Measurements from ENCODE around the gene STX4.
"Not testable (repeated sequence)": the region's sequence is repeated elsewhere in the genome, so short reads cannot be mapped to it uniquely, and the experiment has no call there.

The STX4 gene

DNA sequence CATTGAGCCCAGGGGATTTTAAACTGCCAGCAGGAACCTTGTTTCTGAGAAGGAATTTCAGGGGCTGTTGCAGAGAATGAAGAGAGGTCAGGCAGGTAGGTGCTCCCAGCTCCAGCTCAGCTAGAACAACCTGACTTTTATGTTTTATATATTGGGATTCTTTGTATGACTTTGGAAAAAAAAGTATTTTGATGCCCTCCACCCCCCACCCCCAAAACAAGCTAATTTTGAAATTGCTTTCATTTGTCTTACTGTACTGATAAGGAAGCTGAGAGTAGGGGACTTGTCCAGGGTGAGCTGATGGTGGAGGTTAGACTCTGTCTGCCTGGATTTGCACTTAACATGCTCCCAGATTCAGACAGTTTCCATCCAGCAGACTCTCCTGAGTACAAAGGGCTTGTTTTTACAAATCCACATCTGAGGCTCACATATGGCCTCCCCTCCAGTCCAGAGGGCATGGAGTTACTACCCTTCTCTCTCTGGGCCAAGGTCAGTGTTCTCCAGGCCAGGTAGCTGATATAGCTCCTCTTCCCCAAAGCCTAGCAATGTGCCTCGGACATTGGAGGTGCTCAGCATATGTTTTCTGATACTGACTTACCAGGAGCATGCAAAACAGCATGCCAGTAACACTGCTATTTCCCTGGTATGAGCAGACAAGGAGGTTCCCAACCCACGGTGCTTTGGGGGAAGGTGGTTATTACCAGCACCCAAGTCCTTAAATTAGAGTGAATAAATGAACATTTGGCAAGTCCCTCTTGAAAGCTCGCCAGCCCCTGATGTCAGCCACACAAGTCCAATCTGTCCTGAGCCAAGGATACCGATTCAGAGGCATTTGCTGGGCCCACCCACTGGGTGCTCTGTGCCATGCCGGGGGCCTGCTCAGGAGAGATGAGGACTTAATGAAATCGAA is 34.3 kb upstream of the STX4 start:
- DNase-seq (ENCODE audit: low read depth), result no peak

DNA sequence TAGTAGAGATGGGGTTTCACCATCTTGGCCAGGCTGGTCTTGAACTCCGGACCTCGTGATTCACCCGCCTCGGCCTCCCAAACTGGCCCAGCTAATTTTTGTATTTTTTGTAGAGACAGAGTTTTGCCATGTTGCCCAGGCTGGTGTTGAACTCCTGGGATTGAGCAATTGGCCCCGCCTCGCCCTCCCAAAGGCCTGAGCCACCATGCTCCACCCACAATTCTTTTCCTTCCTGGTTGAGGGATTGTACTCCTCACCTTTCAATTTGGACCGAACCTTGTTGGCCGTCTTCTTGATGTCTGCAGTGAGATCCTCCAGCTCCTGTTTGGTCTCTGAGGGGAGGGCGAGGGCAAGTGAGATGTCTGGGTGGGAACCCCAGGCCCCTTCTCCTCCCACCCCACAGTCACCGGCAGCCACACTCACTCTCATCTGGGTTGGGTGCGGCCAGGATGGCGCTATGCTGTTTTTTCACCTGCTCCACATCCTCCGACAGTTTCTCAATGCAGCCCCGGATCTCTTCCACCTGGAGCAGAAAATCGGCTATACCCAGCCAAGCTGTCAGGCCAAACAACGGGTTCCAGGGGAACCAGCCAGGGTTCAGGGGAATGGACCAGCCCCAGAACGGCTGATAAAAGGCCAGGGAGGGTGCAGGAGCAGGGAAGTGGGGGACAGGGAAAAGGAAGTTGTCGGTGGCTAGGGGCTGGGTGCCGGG is 32.5 kb upstream of the STX4 start:
- no peak for DNase-seq (ENCODE audit: low read depth)

DNA sequence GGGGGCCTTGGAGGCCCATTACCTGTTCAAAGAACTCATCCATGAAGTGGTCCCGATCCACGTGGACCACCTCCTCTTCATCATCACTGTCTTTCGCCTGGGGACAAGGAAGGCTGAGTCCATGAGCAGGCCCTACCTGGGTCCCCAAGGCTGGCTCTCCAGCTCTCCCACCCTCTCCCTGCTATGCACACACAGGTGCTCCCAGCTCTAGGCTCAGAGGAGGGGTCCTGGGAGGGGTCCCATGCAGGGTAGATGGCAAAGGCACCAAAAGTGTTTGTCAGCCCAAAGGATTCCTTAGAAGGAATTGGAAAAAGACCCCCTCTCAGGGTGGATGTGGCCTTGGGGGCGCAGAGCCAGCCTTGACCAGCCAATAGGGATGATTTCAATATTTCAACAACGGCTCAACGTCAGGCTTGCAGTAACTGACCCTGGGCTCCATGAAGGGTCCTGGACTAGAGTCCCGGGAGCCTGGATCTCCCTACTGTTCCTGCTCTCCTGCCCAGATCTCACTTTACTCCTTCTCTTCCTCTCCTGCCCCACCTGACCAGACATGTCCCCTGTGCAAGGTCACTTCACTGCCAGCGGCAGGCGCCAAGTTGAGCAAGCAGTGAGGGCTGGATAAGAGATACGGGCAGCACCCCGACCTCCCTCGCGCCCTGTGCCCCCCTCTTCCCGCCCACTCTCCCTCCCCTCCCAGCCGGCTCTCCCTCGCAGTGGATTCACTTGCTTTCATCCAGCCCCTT is 31.7 kb upstream of the STX4 start:
- DNase-seq (ENCODE audit: low read depth), result no peak

DNA sequence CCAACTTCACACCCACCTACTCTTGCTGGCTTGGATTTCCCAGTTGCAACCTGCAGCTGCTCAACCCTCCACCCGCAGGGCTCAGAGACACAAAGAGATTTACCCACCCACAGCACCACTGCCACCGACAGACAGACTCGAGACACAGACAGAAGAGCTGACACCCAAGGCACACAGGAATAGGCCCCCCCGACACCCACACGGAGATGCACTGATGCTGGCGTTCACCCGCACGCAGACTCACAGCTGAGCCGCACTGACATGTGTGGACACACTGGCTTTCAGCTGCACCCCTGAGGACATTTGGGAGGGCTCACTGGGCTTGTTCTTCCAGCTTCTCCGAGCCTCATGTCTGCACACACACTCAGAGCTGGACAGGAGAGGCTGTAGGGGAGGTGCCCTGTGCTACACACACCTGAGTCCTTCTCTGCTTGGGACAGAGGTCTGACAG is 31.1 kb upstream of the STX4 start:
- no peak for DNase-seq (ENCODE audit: low read depth)

DNA sequence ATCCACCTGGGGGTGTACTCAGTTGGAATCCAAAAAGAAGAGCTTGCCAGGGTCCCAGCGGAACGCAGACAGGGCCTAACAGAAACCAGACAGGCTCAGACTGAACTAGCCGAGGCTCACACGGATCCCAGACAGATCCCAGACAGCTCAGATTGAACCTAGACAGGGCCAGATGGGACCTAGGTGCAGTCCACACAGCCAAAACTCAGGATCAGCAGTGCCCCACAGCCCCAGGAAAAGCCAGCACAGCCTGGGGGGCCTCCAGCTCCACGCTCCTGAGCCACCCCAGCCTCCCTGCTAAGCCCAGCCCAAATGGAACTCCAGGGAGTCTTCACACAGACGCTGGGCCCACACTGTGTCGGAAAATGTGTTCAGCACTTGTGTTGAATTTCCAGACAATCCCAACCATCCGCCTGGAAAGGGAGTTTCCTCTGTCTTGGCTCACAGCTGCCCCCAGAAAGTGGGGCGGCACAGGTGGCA is 30.5 kb upstream of the STX4 start:
- no peak for DNase-seq (ENCODE audit: low read depth)

DNA sequence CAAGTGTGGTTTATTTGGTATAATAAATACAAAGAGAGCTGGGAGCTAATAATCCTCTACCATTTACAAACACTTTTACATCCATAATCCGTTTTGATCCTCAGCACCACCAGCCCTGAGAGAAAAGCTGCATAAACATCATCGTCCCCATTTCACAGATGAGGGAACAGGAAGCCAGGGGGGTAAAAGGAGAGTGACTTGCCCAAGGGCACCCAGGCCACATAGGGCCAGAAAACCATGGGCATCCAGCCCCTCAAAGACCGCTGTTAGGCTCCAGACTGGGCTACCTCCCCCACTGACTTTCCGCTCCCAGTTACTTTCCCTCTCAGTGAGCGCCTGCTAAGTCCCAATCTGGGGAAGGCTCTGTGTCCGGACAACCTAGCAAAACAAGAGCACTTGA is 29.6 kb upstream of the STX4 start:
- DNase-seq (ENCODE audit: low read depth), result no peak

DNA sequence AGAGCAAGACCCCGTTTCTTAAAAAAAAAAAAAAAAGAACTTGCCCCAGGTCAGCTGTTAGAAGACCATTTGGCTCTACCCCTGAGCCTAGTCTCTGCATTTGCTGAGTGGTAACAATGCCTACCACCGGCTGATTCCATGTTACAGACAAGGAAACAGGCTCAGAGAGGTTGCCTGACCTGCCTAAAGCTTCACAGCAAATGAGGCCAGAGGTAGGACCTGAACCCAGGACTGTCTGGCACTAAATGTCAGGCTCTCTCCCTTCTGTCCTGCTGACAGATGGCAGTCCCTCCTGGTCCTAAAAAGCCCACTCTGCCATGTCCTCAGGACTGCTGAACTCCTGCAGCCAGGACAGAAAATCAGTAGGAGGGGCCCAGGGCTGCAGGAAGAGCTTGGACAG is 28.7 kb upstream of the STX4 start:
- no peak for DNase-seq (ENCODE audit: low read depth)

DNA sequence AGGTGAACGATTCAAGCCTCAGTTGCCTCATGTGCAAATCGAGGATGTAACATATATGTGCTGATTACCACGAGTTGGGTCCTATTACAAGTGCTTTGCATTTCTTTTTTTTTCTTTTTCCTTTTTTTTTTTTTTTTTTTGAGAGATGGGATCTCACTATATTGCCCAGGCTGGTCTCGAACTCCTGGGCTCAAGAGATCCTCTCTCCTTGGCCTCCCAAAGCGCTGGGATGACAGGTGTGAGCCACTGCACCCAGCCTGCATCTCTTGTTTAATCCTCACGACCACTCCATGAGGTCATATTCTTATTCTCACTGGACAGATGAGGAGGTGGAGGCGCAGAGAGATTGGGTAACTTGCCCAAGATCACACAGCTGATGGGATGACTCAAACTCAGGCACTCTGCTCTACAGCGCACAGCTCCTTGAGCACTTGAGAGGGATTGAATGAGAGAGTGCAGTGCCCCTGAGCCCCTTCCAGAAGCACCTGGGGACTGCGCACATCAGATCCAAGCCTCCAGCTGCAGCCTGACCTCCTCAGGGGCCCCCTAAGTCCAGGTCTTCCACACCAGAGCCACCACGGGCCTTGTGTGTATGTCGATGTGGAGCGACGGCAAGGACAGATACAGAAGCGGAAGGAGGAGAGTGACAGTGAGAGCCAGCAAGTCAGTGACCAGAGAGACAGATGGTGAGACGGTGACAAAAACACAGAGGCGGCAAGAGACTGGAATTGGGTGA is 27.8 kb upstream of the STX4 start:
- DNase-seq (ENCODE audit: low read depth), result no peak

DNA sequence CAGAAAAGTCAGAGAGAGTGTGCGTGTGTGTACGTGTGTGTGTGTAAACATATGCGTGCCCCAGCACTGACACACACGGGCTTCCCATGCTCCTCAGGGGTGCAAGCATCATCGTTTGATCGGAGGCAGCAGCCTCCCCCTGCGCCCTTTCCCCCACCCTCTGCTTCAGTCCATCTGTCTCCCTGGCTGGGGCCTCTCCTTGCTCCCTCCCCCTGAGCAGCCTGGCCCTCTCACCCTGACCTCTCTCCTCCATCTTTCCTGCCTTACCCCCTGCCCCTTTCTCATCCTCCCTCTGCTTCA is 27.3 kb upstream of the STX4 start:
- no peak for DNase-seq (ENCODE audit: low read depth)

DNA sequence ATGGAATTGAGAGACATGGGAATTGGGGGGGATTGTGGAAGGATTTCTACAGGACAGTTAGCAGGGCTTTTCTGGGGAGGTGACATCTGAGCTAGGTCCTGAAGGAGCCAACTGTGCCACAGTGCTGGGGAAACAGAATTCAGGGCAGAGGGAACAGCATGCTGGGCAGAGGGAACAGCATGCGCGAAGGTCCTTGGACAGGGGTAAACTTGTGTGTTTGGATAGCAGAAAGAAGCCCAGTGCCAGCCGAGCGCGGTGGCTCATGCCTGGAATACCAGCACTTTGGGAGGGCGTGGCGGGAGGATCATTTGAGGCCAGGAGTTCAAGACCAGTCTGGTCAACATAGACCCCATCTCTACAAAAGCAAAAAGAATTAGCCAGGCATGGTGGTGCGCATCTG is 26.8 kb upstream of the STX4 start:
- no peak for DNase-seq (ENCODE audit: low read depth)

DNA sequence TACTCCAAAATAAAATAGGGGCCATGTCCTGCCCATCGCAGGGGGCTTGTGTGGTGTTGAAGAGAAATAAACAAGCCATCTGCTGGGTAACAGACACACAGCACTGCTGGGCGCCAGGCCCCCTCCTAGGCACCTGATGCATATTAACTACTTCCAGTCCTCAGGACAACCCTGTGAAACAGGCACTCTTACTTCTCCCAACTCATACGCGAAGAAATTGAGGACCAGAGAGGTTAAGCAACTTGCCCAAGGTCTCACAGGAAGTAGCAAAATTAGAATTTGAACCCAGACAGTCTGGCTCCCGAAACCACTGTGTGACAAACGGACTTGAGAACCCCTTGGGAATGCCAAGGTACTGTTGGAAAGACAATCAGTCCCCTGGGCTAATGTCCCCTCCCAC is 25.7 kb upstream of the STX4 start:
- DNase-seq (ENCODE audit: low read depth), result no peak

DNA sequence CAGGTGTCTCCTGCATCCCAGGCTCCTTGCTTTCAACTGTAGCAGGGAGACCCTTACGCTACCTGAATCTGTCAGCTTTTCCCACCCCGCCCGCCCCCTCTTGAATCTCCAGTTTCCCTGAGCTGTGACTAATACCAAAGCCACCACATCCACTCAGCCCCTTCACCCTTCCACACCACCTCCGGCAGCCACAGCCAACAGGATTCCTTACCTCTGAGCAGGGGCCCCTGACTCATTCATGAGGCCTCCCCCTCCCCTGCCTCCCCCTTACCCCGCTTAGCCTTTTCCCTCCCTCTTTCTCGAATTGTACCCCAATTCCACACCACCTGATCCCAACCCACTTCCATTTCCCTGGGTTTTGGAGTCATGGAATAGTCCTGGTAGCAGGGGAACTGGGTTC is 25.2 kb upstream of the STX4 start:
- no peak for DNase-seq (ENCODE audit: low read depth)

DNA sequence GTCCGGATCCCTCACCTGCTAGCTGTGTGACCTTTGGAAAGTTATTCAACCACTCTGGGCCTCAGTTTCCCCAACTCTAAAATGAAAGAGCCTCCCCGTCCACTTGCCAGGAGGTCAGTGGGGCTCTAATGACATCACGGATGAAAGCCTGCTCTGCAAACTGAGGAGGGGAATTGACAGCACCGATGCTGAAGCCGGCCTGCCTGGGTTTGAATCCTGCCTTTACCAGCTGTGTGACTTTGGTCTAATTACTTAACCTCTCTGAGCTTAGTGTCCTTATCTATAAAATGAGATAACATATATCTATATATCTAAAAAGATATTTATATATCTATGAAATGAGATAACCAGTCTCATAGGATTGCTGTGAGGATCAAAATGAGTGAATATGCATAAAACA is 24.8 kb upstream of the STX4 start:
- DNase-seq (ENCODE audit: low read depth), result no peak

DNA sequence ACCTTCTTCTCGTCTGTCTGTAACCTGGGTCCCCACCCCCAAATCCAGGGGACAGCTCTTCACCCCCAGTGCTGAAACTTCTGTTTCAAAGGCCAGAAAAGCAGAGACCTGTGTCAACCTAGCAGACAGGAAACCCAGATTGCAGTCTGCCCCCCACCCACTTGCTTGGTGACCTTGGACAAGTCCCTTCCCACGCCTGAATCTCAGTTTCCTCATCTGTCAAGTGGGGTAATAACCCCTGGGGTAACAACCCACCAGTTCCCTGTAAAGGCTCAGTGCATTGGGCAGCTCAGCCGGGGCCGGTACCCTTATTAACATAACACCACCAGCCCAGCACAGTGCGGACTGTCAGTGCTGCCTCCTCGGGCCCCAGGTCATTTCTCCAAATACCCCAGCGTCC is 24.2 kb upstream of the STX4 start:
- no peak for DNase-seq (ENCODE audit: low read depth)

DNA sequence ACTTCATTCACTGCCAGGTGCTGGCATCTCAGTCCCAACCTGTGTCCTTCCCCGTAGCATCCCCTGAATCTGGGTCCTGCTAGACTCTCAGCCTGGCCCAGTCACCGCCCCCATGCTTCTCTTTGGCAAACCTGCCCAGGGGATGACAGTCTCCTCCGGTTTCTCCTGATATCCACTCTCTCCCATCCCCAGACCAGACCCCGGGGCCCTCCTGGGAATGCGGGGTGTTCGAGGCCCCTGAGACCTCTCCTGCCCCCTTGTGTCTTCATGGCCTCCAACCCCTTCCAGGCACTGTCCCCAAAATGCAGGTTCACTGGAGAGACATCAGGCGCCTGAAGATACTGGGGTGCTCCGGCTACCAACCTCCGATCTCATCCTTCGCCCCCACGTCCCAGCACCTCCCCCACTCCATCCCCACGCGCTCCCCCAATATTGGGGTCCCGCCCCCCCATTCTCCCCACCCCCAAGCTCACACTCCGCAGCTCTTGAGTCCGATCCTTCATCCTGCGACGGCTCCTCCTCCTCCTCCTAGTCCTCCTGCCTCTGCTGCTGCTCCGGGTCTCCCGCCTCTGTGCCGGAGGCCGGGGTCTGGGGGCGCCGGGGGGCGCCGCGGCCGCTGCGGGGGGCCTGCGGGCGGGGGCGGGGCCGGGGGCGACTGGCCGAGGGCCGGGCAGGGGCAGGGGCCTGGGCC is 23.3 kb upstream of the STX4 start:
- DNase-seq (ENCODE audit: low read depth), result no peak

DNA sequence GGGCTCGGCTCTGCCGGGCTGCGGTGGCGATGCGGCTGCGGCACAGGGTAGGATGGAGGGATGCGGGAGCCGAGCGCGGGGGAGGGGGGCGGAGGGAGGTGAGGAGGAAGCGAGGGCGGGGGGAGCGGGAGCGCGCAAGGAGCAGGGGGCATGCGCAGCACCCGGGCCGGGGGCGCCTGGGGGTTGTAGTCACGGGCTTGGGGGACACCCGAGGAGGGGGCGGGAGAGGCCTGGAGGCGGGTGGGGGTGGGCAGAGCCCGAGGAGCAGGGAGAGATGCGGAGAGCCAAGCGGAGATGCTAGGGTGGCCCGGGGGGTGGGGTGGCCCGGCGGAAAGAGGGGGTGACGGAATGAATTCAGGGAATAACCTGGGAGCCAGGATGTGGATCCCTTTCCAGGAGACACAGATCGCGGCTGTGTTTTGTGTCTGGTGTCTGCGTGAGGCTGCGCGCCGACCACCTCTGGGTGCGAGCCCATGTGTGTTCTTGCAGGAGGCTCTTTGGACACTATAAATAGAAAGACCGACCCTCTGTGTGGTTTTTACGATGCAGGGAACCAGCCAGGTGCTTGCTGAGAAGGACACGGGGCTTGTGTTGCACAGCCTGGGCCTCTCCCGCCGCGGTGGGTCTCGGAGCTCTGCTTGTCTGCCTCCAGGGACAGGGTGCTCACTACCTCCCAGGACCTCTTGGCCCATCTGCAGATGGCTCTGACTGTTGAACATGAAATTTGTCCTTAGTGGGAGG is 22.6 kb upstream of the STX4 start, which contains the start of gene STX1B:
STX1B (minus strand) TSS at position 54 of the 741 bp plus-strand sequence. CDS start 242 bp downstream, outside the sequence.
- no peak for DNase-seq (ENCODE audit: low read depth)

DNA sequence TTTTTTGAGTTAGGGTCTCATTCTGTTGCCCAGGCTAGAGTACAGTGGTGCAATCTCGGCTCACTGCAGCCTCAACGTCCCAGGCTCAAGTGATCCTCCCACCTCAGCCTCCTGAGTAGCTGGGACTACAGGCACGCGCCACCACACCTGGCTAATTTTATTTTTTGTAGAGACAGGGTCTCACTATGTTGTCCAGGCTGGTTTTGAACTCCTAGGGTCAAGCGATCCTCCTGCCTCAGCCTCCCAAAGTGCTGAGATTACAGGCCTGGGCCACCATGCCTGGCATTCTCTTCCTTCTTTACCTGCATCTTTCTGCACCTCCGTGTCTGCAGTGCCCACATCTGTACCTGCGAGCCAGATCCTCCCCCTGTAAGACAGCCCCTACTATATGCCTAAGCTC is 21.5 kb upstream of the STX4 start:
- DNase-seq (ENCODE audit: low read depth), result not testable (repeated sequence)

DNA sequence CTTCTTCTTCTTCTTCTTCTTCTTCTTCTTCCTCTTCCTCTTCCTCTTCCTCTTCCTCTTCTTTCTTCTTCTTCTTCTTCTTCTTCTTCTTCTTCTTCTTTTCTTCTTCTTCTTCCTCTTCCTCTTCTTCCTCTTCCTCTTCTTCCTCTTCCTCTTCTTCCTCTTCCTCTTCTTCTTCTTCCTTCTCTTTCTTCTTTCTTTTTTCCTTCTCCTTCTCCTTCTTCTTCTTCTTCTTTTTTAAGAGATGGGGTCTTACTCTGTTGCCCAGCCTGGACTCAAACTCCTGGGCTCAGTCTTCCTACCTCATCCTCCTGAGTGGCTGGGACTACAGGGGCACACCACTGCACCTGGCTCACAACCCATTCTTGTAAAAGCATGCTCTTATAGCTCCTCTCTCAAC is 20.1 kb upstream of the STX4 start:
- DNase-seq (ENCODE audit: low read depth), result not testable (repeated sequence)

DNA sequence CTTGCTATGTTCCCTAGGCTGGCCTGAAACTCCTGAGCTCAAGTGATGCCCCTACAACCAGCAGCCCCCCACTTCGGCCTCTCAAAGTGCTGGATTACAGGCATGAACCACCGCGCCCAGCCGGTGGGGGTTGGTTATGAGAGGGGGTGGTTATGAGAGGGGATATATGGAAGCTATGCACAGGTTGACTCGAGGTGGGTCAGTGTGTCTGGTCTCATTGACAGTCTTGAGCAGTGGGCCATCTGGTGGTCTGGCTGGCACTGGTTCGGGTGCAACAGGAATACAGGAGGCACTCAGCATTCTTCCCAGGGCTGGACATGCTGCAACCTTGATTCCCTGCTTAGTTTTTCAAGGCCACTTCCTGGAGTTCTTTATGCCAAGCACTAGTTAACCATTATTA is 17.3 kb upstream of the STX4 start:
- no peak for DNase-seq (ENCODE audit: low read depth)

DNA sequence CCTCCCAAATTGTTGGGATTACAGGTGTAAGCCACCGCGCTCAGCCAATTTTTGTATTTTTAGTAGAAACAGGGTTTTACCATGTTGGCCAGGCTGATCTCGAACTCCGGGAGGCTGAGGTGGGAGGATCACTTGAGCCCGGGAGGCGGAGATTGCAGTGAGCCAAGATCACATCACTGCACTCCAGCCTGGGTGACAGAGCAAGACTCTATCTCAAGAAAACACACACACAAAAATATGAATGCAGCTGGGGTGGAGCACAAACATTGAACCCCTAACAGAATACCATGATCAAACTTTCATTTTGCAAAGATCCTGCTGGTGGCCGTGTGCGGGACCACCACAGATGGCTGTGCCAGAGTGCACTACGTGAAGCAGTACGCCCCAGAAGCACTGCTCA is 15.6 kb upstream of the STX4 start:
- not testable (repeated sequence) for DNase-seq (ENCODE audit: low read depth)

DNA sequence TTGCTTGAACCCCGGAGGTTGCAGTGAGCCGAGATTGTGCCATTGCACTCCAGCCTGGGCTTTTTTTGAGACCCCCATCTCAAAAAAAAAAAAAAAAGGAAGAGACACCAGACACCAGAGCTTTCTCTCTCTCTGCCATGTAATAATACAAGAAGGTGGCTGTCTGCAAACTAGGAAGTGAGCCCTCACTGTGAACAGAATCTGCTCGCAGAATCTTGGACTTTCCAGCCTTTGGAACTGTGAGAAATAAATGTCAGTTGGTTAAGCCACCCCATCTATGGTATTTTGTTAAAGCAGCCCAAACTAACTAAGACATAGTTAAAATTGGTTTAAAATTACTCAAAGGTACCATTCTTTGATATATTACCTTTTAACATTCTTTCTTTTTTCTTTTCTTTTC is 12.8 kb upstream of the STX4 start:
- DNase-seq (ENCODE audit: low read depth), result no peak
